HG03097 (cell line): ENCODE data around the gene BSX.

Experiments
- ATAC-seq: cut with Tn5 transposase; IDR thresholded peaks from one replicate; pipeline ENCODE4 v1.9.1; 2021; ENCODE audit not compliant: unreplicated experiment, low FRiP score

Gene BSX

GRCh38 chr11:122963961-122964360 lies 17.7 kb downstream of the BSX start:
- no peak for ATAC-seq

- ATAC-seq: no peak
Measured at GRCh38 chr11:122954455-122954854, 27.2 kb downstream of the BSX start.

- no peak for ATAC-seq
Measured at GRCh38 chr11:122951211-122951610, 30.4 kb downstream of the BSX start.

- no peak for ATAC-seq
Measured at GRCh38 chr11:122938557-122938956, 43.1 kb downstream of the BSX start.

GRCh38 chr11:122937983-122938382 lies 43.7 kb downstream of the BSX start:
- ATAC-seq: no peak

- ATAC-seq: no peak
Measured at GRCh38 chr11:122933416-122933815, 48.2 kb downstream of the BSX start.

GRCh38 chr11:122931510-122931909 lies 50.1 kb downstream of the BSX start:
- ATAC-seq: no peak
